K562 (cell line): ENCODE data around the gene SHBG. TPM values are rescaled to one million over a fixed set of nuclear protein-coding genes. Genes with fewer than 3 reads are reported as not detected.

Experiments
- DACH1 ChIP-seq: fragments of 450-650 bp; IDR thresholded peaks from 2 replicates; pipeline ENCODE4 v1.6.1; 2018; ENCODE audit not compliant: partially characterized antibody
- ELF2 ChIP-seq: fragments of 250-450 bp; sonication (Bioruptor Pico); IDR thresholded peaks from 2 replicates; pipeline ENCODE4 v1.5.0; 2021; ENCODE audit warnings: mild to moderate bottlenecking
- KDM1A ChIP-seq, 2 experiments: fragments of 450-650 bp; IDR thresholded peaks; 2 replicates each; pipeline ENCODE4 v1.6.1; 2016; ENCODE audit warnings: mild to moderate bottlenecking in 2 of 2
- MLX ChIP-seq, 2 experiments: fragments of 450-650 bp in 1 of 2; sonication (generic) in 1 of 2; formaldehyde crosslinking; conservative IDR thresholded peaks; 2 replicates each; pipeline versions ENCODE4 v1.4.0 to v1.8.1; 2020 to 2022; ENCODE audit warnings: mild to moderate bottlenecking in 1 of 2, missing genetic modification reagents in 1 of 2
- STAT5B ChIP-seq: fragments of 250-450 bp; sonication (Bioruptor Pico); IDR thresholded peaks from 2 replicates; pipeline ENCODE4 v1.8.0; 2021; ENCODE audit warnings: mild to moderate bottlenecking, inconsistent platforms
- ZNF280B ChIP-seq: fragments of 250-450 bp; sonication (Bioruptor Pico); IDR thresholded peaks from 2 replicates; pipeline ENCODE4 v1.5.1; 2021; ENCODE audit warnings: mild to moderate bottlenecking
- polyA plus RNA-seq, 8 experiments: library from polyadenylated mRNA; depleted of rRNA in 4 of 8; stranded (reverse) in 5 of 8; unstranded in 3 of 8; fragments of >200 nt; fragmentation: Nextera tagmentation in 2 of 8; fragmentation: Illumina TruSeq in 1 of 8; extraction: Ambion mirVana in 2 of 8; extraction: Trizol in 1 of 8; gene quantifications; 2 replicates each; pipeline versions ENCODE4 v1.2.1 to v1.2.3, GENCODE V29; 2011 to 2014; ENCODE audit warnings: inconsistent platforms in 1 of 8, missing spikeins in 1 of 8
- total RNA-seq, 7 experiments: library from RNA; depleted of rRNA in 6 of 7; stranded (reverse); fragments of >200 nt in 6 of 7; fragmentation: Illumina TruSeq in 2 of 7; extraction: Trizol in 2 of 7; gene quantifications; 2 replicates each; pipeline versions ENCODE4 v1.2.1 to v1.2.3, GENCODE V29; 2011 to 2021; ENCODE audit warnings: low replicate concordance in 1 of 7
- TF ChIP-seq, protein P1 (sequence below): fragments of 450-650 bp; IDR thresholded peaks from 2 replicates; pipeline ENCODE4 v1.6.1; 2017; ENCODE audit warnings: antibody characterized with exemption

SHBG gene
- total and polyA plus RNA-seq, 9 of the 15 experiments (the other 6 are each of a cell fraction or from before 2014, with no cell fraction given): not detected

DNA sequence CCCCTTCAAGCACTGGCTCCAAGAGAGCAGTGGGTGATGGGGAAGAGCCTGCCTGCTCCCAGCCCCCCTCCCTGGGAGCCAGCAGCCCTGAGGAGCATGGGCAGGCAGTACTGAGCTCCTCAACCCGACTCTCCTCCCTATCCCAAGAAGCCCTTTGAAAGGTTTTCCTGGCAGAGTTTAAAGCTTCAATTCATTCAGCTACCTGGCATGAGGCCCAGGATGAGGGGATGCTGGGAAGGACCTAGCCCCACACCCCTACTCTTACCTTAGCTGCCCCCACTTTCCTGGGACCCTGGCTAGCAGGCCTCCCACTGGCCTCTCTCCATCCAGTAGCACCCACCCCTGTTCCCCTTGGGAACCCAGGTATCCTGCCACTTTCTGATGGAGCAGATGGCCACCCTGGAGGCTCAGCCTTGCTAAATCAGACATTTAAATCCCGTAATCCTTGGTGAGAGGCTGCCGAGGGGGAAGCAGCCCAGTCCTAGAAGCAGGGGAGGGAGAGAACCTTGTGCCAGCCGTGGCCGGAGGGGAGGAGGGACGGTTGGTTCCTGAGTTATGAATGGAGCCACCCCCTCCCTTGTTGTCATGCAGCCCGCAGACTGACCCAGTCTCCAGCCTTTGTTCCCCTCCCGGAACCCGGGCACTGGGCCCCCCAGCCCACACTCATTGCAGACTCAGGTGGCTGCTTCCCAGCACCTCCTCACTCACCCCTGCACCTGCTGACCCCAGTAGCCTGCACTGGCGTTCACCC is 37.9 kb downstream of the SHBG start (continued):
- TF ChIP-seq MLX (CRISPR knock-in tag; conservative IDR thresholded peaks at IDR 0.05): no peak
- TF ChIP-seq DACH1: no peak
- no peak for TF ChIP-seq ZNF280B (CRISPR knock-in tag)
- TF ChIP-seq STAT5B (CRISPR knock-in tag): no peak
- TF ChIP-seq ELF2 (CRISPR knock-in tag): no peak
- TF ChIP-seq, protein P1, sequence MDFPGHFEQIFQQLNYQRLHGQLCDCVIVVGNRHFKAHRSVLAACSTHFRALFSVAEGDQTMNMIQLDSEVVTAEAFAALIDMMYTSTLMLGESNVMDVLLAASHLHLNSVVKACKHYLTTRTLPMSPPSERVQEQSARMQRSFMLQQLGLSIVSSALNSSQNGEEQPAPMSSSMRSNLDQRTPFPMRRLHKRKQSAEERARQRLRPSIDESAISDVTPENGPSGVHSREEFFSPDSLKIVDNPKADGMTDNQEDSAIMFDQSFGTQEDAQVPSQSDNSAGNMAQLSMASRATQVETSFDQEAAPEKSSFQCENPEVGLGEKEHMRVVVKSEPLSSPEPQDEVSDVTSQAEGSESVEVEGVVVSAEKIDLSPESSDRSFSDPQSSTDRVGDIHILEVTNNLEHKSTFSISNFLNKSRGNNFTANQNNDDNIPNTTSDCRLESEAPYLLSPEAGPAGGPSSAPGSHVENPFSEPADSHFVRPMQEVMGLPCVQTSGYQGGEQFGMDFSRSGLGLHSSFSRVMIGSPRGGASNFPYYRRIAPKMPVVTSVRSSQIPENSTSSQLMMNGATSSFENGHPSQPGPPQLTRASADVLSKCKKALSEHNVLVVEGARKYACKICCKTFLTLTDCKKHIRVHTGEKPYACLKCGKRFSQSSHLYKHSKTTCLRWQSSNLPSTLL: no peak
- no peak for TF ChIP-seq KDM1A (IDR thresholded peaks at IDR 0.05)
